OCI-LY7 (cell line): ENCODE measurements around the gene GABRR2. TPM values are rescaled to one million over a fixed set of nuclear protein-coding genes. Genes with fewer than 3 reads are reported as not detected.
A peak's percentile ranks its signal among the peaks of the same experiment; 100 is the strongest.

Experiments
- BruUV-seq: library from RNA; stranded (reverse); fragments of 400-500 nt; replicated peaks from 2 replicates; lab custom pipeline; 2021; lab: Mats Ljungman, UMichigan
- CTCF ChIA-PET: fragments of 300-600 bp; sonication (Branson Sonifier 250); formaldehyde crosslinking; loops from one replicate; lab custom pipeline; 2022; ENCODE audit warnings: antibody characterized with exemption; ENCODE audit not compliant: unreplicated experiment; lab: Charles Lee
- POLR2A ChIA-PET: fragments of 300-600 bp; sonication (Branson Sonifier 250); formaldehyde crosslinking; loops from one replicate; lab custom pipeline; 2022; ENCODE audit warnings: antibody characterized with exemption; lab: Charles Lee
- DNase-seq: peaks from one replicate; pipeline ENCODE4 v3.0.0-alpha.2; 2015; ENCODE audit warnings: low spot score
- H2AFZ ChIP-seq: fragments of 200-600 bp; sonication (generic), shearing (Covaris generic); 2 replicates; pipeline ENCODE4 v1.6.1; 2014; ENCODE audit warnings: mild to moderate bottlenecking, antibody characterized with exemption, low read length, moderate library complexity
- H3K27ac ChIP-seq: fragments of 200-600 bp; sonication (generic); 2 replicates; pipeline ENCODE4 v1.5.1; 2014; ENCODE audit warnings: mixed run types, low read depth, mild to moderate bottlenecking, moderate library complexity, low read length, inconsistent platforms; ENCODE audit not compliant: poor library complexity, severe bottlenecking
- H3K36me3 ChIP-seq: fragments of 200-600 bp; sonication (generic); 2 replicates; pipeline ENCODE4 v1.6.1; 2014; ENCODE audit warnings: mild to moderate bottlenecking, antibody characterized with exemption, low read length, moderate library complexity, mixed read lengths; ENCODE audit not compliant: insufficient read depth
- H3K4me1 ChIP-seq: fragments of 200-600 bp; sonication (generic); 2 replicates; pipeline ENCODE4 v1.5.1; 2014; ENCODE audit warnings: mild to moderate bottlenecking, low read length; ENCODE audit not compliant: insufficient read depth, poor library complexity, severe bottlenecking
- H3K4me2 ChIP-seq: fragments of 200-600 bp; sonication (generic); 2 replicates; pipeline ENCODE4 v1.6.1; 2014; ENCODE audit warnings: mild to moderate bottlenecking, low read length
- H3K4me3 ChIP-seq: fragments of 200-600 bp; sonication (generic); 2 replicates; pipeline ENCODE4 v1.5.1; 2014; ENCODE audit warnings: mild to moderate bottlenecking, low read depth, low read length; ENCODE audit not compliant: poor library complexity, severe bottlenecking
- H3K79me2 ChIP-seq: fragments of 200-600 bp; sonication (generic); 2 replicates; pipeline ENCODE4 v1.6.1; 2016; ENCODE audit warnings: low read depth, mild to moderate bottlenecking, low read length, moderate library complexity, mixed read lengths; ENCODE audit not compliant: insufficient read depth
- H3K9me2 ChIP-seq: fragments of 200-600 bp; sonication (generic); 2 replicates; pipeline ENCODE4 v1.6.1; 2016; ENCODE audit warnings: mild to moderate bottlenecking, low read length, mixed read lengths; ENCODE audit not compliant: insufficient read depth
- H3K9me3 ChIP-seq: fragments of 200-600 bp; sonication (generic); 2 replicates; pipeline ENCODE4 v1.6.1; 2014; ENCODE audit warnings: mild to moderate bottlenecking, mixed run types, low read length, mixed read lengths
- H4K20me1 ChIP-seq: fragments of 200-600 bp; sonication (generic); 2 replicates; pipeline ENCODE4 v1.6.1; 2014; ENCODE audit warnings: mild to moderate bottlenecking, antibody characterized with exemption, low read length, moderate library complexity, mixed read lengths; ENCODE audit not compliant: insufficient read depth
- CTCF ChIP-seq: fragments of 200-600 bp; sonication (generic); conservative IDR thresholded peaks from 2 replicates; pipeline ENCODE4 v1.5.1; 2014; ENCODE audit warnings: mild to moderate bottlenecking, antibody characterized with exemption, low read length, moderate library complexity, mixed read lengths
- EZH2phosphoT487 ChIP-seq: fragments of 200-600 bp; sonication (generic); IDR thresholded peaks from 2 replicates; pipeline ENCODE4 v1.6.1; 2018; ENCODE audit warnings: low read depth, borderline replicate concordance, mild to moderate bottlenecking, mixed run types, antibody characterized with exemption, low read length, moderate library complexity, mixed read lengths
- intact Hi-C: fragments of 100-400 bp; cut with micrococcal nuclease; formaldehyde crosslinking; loops from one replicate; pipeline ENCODE4 v1.10.0; 2022; ENCODE audit not compliant: unreplicated experiment
- total RNA-seq, 2 experiments: library from RNA; depleted of rRNA in 1 of 2; stranded (reverse); fragments of >200 nt in 1 of 2; shearing (Covaris generic) in 1 of 2; gene quantifications; 2 replicates each; pipeline ENCODE4 v1.2.3, GENCODE V29; 2014 to 2022

The GABRR2 gene
- total RNA-seq, 2 experiments from 2014 or later = 5.2 to 7.0 TPM

- TF ChIP-seq EZH2phosphoT487 (no peak), CTCF (no peak)
- H3K79me2 ChIP-seq = peaks cover 77% of the 10 kb centered on the region
- DNase-seq = peak; percentile 50
- peak overlapping the region; percentile 99 for H3K27ac ChIP-seq
- H3K4me2 ChIP-seq = peak overlapping the region; percentile 75
- H4K20me1 ChIP-seq = peaks cover 11% of the 10 kb centered on the region
- H2AFZ ChIP-seq = no peak overlapping the region
- H3K4me1 ChIP-seq = peaks cover 69% of the 10 kb centered on the region
- H3K9me3 ChIP-seq = peaks cover 7% of the 10 kb centered on the region; the same call in 1 of the 2 replicates
- H3K9me2 ChIP-seq = no peaks in the 10 kb centered on the region
- ChIA-PET CTCF (interaction anchor here (0.7 kb wide), 1 partner anchor 1012 kb away, joined by 3 read pairs; no protein-coding TSS in a partner anchor), POLR2A (interaction anchor here (0.6 to 11.5 kb wide), 8 partner anchors 11 to 1436 kb away, joined by 3 to 242 read pairs (median 3); no protein-coding TSS in a partner anchor)
- intact Hi-C loops = loop anchor here (5.0 to 10.0 kb wide), 3 partner anchors 944 to 1446 kb away; partner anchors contain the start of genes BACH2 and CNR1
- H3K36me3 ChIP-seq = peaks cover 34% of the 10 kb centered on the region
- TSS peak; percentile 83 for BruUV-seq
- H3K4me3 ChIP-seq = peak overlapping the region; percentile 78
Observed at GRCh38 chr6:89353118-89353556, 38.0 kb upstream of the GABRR2 start.

GRCh38 chr6:89352278-89353117 is 37.4 kb upstream of the GABRR2 start, which contains the start of gene UBE2J1:
Gene UBE2J1, minus strand, starts transcription at chr6:89352722. Its CDS starts 153 bp downstream, at chr6:89352569.
- H3K79me2 ChIP-seq = peaks cover 84% of the 10 kb centered on the region

More at GRCh38 chr6:89352278-89353117, 37.4 kb upstream of the GABRR2 start, which contains the start of gene UBE2J1:
- H3K27ac ChIP-seq = peak within 1 kb of the TSS; percentile 99
- no TSS peak for BruUV-seq
- peaks cover 69% of the 10 kb centered on the region for H3K4me1 ChIP-seq
- TF ChIP-seq EZH2phosphoT487 = no peak
- TF ChIP-seq CTCF = no peak
- no peak within 1 kb of the TSS for H2AFZ ChIP-seq
- CTCF ChIA-PET = interaction anchor here (1.6 kb wide), 1 partner anchor 14 kb away, joined by 5 read pairs; no protein-coding TSS in a partner anchor
- DNase-seq = peak; percentile 86
- peaks cover 7% of the 10 kb centered on the region; the same call in 1 of the 2 replicates for H3K9me3 ChIP-seq
- peaks cover 40% of the 10 kb centered on the region for H3K36me3 ChIP-seq
- H3K4me2 ChIP-seq = peak within 1 kb of the TSS; percentile 75
- no peaks in the 10 kb centered on the region for H3K9me2 ChIP-seq
- peaks cover 17% of the 10 kb centered on the region for H4K20me1 ChIP-seq
- intact Hi-C loops = loop anchor here (5.0 to 10.0 kb wide), 3 partner anchors 945 to 1445 kb away; partner anchors contain the start of genes BACH2 and CNR1
- H3K4me3 ChIP-seq = peak within 1 kb of the TSS; percentile 78
- POLR2A ChIA-PET = interaction anchor here (0.5 to 11.5 kb wide), 16 partner anchors 10 to 1445 kb away, joined by 3 to 242 read pairs (median 3); partner anchors contain the start of genes LYRM2 and PNRC1
